GM19351 (cell line): ENCODE measurements around the gene PDK1.

Experiments
- ATAC-seq: cut with Tn5 transposase; IDR thresholded peaks from one replicate; pipeline ENCODE4 v1.9.1; 2021; ENCODE audit warnings: mild to moderate bottlenecking, moderate library complexity; ENCODE audit not compliant: unreplicated experiment

The PDK1 gene

DNA sequence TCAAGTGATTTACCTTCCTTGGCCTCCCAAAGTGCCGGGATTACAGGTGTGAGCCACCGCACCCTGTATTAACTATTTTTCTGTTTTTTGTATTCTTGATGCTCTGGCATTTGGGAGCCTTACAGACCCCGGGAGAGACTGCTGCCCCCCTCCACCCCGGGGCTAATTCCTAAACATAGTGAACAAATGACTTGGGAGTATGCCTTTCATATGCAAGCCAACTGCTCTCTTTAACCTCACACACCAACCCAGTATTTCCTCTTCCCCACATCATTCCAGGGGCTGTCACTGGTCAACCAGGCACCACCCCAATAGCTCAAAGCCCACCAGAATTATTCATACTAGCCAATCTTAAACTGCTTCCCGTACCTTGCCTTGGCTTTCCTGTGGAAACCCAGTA is 79.7 kb downstream of the PDK1 start:
- no peak for ATAC-seq

- ATAC-seq, result no peak
Measured at GRCh38 chr2:172639256-172639655, 83.4 kb downstream of the PDK1 start.

- no peak for ATAC-seq
Measured at GRCh38 chr2:172639823-172640222, 83.9 kb downstream of the PDK1 start.

DNA sequence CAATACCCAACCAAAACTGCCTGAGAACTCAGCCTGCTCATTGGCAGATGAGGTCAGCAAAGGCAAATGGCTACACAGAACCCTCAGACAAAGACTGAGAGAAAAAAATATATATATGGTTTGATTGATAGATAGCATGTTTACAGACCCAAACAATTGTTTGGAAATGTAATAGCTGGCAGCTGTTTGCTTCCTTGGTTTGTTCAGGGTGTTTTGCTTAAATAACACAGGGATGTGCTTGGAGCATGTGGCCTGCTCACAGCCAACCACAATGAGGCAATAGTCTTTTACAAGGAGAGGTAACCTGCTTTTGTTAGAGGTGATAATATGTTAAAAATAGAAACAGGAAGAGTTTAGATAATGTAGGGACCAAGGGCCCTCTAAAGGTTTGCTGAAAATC is 84.5 kb downstream of the PDK1 start:
- ATAC-seq, result no peak

GRCh38 chr2:172642301-172643020 is 86.6 kb downstream of the PDK1 start:
- no peak for ATAC-seq

DNA sequence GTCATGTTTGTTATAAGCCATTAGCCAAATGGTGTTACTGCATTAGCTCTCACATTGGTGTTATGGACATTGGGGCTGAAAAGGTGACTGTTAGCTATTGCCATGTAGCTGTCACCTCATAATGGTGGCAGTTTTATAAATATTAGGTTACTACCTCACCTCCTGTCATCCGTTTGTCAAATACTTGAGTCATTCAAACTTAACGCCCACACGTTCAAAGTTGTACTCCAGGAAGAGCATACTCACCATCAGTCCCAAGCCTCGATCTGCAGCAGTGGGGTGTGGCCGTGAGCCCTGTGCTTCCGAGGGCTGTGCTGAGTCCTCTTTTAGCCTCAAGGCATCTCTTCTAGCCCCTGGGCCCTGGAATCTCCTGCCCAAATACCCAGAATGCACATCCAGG is 87.3 kb downstream of the PDK1 start:
- ATAC-seq, result no peak

- ATAC-seq, result no peak
Measured at GRCh38 chr2:172647439-172647838, 91.5 kb downstream of the PDK1 start.

GRCh38 chr2:172655091-172655837 is 99.4 kb downstream of the PDK1 start:
- no peak for ATAC-seq

- ATAC-seq, result no peak
Measured at GRCh38 chr2:172655838-172656573, 100.1 kb downstream of the PDK1 start.
